Fibroblast of skin of back (primary cell): ENCODE measurements around the gene ZFYVE28.

ENCODE experiments used
- DNase-seq: peaks from one replicate; pipeline ENCODE4 v3.0.0-alpha.2; 2013

Gene ZFYVE28

DNA sequence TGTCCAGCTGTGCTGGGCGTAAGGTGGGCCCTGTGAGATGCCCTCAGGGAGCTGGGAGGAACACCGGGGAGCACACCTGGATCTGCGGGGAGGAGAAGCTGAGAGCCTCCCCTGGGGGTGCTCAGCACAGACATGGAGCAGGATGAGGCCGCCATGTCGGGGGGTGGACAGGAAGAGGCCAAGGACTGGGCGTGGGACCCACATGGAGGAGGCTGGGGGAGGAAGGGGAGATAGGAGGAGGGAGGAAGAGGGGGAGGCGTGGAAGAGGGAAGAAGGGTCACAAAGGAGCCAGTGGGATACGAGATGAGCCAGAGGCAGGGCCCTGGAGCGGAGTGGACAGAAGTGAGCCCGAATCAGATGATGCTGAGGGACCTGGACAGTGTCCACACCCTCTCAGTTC is 66.3 kb downstream of the ZFYVE28 start:
- DNase-seq = no peak

DNA sequence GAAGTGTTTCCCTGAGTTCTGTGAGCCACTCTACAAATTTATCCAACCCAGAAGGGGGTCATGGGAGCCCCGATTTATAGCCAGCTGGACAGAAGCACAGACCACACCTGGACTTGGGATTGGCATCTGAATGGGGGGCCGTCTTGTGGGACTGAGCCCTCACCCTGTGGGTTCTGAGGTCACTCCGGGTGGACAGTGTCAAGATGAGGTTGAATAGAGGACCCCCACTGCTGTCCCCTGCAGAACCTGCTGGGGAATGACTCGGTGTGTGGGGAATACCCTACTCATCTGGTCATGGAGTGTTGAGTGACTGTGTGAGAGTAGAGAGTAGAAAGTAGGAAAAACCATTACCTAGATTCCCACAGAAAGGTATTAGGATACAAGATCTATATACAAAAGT is 67.5 kb downstream of the ZFYVE28 start:
- no peak for DNase-seq

- no peak for DNase-seq
Observed at GRCh38 chr4:2348786-2349185, 69.7 kb downstream of the ZFYVE28 start.

DNA sequence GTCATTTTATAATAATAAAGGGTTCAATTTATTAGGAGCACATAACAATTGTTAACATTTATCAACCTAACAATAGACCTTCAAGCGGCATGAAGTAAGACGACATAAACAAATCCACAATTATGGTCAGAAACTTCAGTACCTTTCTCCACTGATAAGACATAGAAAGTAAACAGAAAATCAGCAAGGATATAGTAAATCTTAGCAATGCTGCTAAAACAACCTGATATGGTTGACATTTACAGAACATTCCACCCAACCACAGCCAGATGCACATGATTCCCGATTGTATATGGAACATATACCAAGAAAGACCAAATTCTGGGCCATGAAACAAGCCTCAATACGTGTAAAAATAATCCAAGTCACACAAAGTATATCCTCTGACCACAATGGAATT is 71.3 kb downstream of the ZFYVE28 start:
- no peak for DNase-seq

DNA sequence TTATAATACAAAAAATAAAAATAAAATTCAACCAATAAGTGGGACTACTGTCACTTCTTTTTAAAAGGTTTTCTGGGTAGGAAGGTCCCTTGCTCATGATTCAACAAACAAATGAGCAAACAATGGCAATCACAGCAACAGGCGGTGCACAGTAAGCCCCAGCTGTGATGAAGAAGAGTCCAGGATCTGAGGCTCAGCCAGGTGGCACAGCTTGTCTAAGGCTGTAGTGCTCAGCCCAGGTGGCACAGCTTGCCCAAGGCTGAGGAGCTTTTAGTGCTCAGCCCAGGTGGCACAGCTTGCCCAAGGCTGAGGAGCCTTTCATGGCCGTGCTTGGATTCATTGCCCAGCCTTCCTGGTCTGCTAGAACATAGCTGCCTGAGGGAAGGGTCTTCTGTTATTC is 75.0 kb downstream of the ZFYVE28 start:
- no peak for DNase-seq

- no peak for DNase-seq
Observed at GRCh38 chr4:2341911-2342652, 76.4 kb downstream of the ZFYVE28 start.

DNA sequence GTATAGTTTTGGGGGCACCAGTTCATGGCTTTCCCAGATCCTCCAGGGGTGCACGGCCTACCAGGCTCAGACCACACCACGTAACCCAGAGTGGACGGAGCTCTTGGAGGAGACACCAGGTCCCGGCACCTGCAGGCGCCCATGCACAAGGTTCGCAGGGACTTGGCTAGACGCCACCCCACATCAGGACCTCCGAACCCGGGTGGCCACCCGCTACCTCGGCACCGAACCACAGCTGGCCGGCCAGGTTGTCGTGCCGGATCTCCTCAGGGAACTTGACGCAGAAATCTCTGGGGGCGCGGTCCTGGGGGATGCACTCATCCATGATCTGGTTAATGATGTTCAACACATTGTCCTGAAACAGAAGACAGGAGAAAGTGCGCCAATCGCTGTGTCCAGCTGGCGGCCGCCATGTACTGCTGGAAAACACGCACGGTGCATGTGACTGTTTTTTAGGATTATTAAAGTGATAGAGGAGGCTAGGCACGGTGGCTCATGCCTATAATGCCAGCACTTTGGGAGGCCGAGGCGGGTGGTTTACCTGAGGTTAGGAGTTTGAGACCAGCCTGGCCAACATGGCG is 77.1 kb downstream of the ZFYVE28 start:
- no peak for DNase-seq

DNA sequence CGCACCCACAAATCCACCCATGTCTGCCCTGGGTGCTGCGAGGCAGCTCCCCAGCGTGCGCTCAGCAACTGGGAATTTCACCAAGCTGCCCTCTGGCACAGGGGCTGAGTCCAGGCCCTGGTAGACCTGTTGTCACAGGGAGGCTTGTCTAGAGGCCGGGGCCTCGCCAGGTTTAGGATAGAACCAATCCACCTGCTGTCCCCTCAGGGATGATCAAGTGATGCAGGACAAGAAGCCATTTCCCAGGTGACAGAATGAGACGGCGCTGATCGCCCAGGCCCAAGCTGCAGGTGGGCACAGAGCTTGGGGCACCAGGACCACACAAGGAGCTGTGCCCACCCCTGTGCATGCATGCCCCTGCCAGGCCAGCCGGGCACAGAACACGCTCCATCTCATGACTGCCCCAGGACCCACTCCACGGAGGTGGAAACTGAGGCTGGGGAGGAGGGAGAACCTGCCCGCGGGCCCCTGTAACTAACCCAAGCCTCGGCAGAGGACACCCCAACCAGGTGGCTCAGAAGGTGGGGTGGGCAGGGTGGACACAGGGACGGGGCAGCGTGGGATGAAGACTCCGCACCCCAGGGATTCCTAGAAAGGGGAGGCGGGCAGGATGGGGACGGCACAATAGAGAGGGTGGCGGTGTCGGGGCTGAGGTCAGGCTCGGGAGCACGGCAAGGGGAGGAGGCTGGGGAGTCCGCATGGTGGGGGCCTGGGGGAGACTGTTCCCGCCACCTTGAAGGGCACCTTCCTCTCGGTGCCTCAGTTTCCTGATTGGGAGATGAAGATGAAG is 78.0 kb downstream of the ZFYVE28 start:
- DNase-seq = no peak

DNA sequence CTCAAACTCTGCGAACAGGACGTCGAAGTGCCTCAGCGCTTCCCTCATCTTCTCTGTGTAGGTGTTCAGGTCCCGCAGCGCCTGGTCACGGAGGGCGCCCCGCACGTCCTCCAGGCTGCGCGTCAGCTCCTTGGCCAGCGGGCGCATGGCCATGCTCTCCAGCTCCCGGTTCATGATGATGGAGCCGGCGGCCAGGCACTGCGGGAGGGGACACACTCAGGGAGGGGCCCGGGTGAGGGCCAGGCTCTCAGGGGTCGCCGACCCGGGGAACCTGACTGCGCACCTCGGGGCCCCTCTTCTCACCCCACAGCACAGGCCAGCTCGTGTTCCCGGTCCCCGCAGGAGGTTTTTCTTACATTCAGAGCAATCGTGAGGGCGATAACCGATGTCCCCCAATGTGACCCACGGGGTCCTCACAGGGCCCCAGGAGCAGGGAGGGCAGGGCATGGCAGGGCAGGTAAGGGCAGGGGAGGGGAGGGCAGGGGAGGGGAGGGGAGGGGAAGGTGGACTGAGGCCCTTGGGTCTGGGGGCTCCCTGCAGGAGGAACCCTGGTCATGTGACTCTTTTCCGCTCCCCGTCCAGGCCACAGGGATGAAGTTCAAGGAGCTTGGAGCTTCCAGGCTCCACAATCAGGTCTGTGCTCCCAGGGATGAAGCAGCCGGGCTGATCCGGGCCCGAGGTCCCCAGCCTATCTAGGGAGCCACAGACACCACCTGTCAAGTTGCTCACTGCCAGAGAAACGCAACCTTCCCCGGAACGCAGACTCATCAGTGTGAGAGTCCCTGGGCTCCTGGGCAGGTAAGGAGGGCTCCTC is 78.8 kb downstream of the ZFYVE28 start:
- DNase-seq = no peak

DNA sequence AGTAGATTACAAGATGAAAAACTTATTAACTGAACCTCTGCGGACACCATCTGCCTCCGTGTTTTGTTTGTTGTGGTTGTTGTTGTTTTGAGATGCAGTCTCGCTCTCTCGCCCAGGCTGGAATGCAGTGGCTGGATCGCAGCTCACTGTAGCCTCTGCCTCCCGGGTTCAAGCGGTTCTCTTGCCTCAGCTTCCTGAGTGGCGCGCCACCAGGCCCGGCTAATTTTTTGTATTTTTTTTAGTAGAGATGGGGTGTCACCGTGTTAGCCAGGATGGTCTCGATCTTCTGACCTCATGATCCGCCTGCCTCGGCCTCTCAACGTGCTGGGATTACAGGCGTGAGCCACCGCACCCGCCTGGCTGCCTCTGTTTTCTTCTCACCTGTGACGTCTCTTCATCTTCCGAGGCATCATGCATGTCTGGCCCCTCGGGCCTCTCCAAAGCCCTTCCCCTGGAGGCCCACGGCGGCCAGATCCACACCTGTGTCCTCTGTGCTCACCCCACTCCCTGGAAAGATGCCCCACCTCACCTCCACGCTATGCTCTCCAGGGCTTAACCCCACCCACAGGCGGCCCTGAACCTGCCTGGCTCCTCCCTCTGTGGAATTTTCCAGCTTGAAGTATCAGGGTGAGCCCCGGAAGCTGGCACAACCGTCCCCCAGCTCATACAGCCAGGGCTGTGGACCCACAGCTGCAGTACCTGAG is 79.5 kb downstream of the ZFYVE28 start:
- DNase-seq = no peak

GRCh38 chr4:2337896-2338295 is 80.5 kb downstream of the ZFYVE28 start:
- DNase-seq = no peak

- no peak for DNase-seq
Observed at GRCh38 chr4:2337131-2337723, 81.2 kb downstream of the ZFYVE28 start.

DNA sequence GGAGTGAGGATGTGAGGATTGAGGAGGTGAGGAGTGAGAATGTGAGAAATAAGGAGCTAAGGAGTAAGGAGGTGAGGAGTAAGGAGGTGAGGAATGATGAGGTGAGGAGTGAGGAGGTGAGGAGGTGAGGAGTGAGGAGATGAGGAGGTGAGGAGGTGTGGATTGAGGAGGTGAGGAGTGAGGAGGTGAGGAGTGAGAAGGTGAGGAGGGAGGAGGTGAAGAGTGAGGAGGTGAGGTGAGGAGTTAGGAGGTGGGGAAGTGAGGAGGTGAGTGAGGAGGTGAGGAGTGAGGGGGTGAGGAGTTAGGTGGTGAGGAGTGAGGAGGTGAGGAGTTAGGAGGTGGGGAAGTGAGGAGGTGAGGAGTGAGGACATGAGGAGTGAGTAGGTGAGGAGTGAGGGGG is 81.8 kb downstream of the ZFYVE28 start:
- no peak for DNase-seq

- DNase-seq = no peak
Observed at GRCh38 chr4:2335729-2336101, 82.7 kb downstream of the ZFYVE28 start.

DNA sequence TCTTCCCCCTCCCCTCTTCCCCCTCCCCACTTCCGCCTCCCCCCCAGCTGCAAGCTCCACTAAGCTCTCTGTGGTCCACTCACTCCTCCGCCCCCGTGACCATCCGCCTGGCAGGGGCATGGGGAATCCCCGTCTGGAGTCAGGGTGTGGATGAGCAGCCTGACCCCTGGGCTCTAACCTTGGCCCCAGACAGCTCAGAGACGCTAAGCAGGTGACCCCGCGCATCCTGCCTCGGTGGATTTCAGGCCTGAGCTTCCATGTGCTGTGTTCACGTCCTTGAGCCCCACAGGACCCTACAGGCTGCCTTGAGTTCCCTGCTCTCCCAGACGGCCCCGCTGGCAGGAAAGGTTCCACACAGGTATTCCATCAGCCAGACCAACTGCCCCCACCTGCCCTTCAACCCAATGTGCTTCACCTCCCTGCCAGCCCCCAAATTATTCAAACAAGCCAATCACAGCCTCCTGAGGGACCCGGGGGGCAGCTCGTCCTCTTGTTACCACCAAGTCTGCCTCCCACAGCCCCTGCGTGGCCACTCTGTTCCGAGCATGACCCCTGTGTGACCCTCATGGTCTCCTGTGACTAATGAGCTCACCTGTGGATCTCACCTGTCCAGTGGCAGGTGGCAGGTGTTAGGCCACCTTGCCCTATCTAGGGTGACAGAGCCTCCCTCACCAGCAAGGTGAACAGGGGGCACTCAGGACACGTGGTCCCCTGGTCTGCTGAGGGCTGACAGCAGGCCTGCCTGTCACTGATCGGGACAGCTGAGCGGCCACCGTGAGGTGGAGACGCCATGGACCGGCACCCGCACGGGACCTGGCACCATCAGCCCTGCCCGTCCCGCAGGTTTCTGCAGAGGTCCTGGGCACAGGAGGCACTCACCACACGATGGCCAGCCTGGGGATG is 83.4 kb downstream of the ZFYVE28 start:
- no peak for DNase-seq

- DNase-seq = no peak
Observed at GRCh38 chr4:2333916-2334644, 84.4 kb downstream of the ZFYVE28 start.

- DNase-seq = no peak
Observed at GRCh38 chr4:2333356-2333841, 85.0 kb downstream of the ZFYVE28 start.

GRCh38 chr4:2332976-2333319 is 85.5 kb downstream of the ZFYVE28 start:
- no peak for DNase-seq

DNA sequence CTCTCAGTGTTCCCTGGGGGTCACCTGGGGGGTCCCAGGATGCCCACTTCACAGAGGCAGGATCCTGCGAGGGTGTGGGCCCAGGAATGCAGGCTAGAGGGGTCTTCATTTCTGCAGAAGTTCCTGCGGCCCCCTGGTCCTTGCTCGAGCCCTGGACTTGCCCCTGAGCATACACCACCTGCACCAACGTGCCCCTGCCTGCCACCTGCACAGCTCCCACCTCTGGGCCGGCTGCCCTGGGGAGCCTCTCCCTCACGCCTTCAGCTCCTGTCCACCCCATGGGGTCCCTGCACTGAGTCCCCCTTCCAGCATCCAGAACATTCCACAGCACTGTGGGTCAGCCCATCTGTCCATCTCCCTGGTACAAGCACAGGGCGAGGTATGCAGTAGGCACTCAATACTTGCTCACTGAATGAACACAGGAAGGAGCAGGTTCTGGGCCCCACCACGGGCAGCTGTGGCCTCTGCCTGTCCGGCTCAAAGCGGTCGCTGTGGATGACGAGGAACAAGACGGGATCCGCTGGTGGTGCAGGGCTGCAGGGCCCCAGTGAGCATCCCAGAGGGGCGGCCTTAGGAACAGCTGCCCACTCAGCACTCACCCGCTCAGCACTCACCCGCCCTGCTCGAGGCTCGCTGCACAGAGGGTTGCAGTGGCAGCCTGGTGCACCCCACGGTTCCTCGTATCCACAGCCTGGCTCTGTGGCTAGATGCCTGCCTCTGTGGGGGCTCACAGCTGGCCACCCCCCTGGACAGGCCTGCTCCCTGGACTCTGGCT is 86.1 kb downstream of the ZFYVE28 start:
- DNase-seq = no peak
